Measurements from ENCODE around the gene ACVR2A.

The ACVR2A gene

GRCh38 chr2:147844697-147845410 lies at the start of gene ACVR2A:
Gene ACVR2A (plus strand): TSS chr2:147845029. CDS start chr2:147845153, 124 bp downstream.
- no peak for DNase-seq (ENCODE audit: low read depth, low spot score)

GRCh38 chr2:147800316-147800715 lies 44.5 kb upstream of the ACVR2A start:
- DNase-seq (ENCODE audit: low read depth, low spot score): no peak

- no peak for DNase-seq (ENCODE audit: low read depth, low spot score)
These were observed 38.0 kb upstream of the ACVR2A start for GRCh38 chr2:147806846-147807245.

- no peak for DNase-seq (ENCODE audit: low read depth, low spot score)
These were observed 36.3 kb upstream of the ACVR2A start for GRCh38 chr2:147808520-147808919.

GRCh38 chr2:147810883-147811765 lies 33.7 kb upstream of the ACVR2A start:
- DNase-seq (ENCODE audit: low read depth, low spot score): no peak

GRCh38 chr2:147818741-147819140 lies 26.1 kb upstream of the ACVR2A start:
- no peak for DNase-seq (ENCODE audit: low read depth, low spot score)

- DNase-seq (ENCODE audit: low read depth, low spot score): no peak
These were observed 20.2 kb upstream of the ACVR2A start for GRCh38 chr2:147824620-147825019.

GRCh38 chr2:147826278-147827087 lies 18.3 kb upstream of the ACVR2A start:
- no peak for DNase-seq (ENCODE audit: low read depth, low spot score)

- DNase-seq (ENCODE audit: low read depth, low spot score): no peak
These were observed 17.8 kb upstream of the ACVR2A start for GRCh38 chr2:147827088-147827375.

GRCh38 chr2:147829106-147829505 lies 15.7 kb upstream of the ACVR2A start:
- DNase-seq (ENCODE audit: low read depth, low spot score): no peak

GRCh38 chr2:147836099-147836498 lies 8.7 kb upstream of the ACVR2A start:
- no peak for DNase-seq (ENCODE audit: low read depth, low spot score)

- no peak for DNase-seq (ENCODE audit: low read depth, low spot score)
These were observed 1.4 kb upstream of the ACVR2A start for GRCh38 chr2:147843391-147843863.

GRCh38 chr2:147843864-147844696 lies 749 bp upstream of the ACVR2A start:
- DNase-seq (ENCODE audit: low read depth, low spot score): peak; percentile 35

- no peak for DNase-seq (ENCODE audit: low read depth, low spot score)
These were observed 662 bp downstream of the ACVR2A start for GRCh38 chr2:147845411-147845971.

- no peak for DNase-seq (ENCODE audit: low read depth, low spot score)
These were observed 1.7 kb downstream of the ACVR2A start for GRCh38 chr2:147846412-147847081.

- no peak for DNase-seq (ENCODE audit: low read depth, low spot score)
These were observed 3.0 kb downstream of the ACVR2A start for GRCh38 chr2:147847746-147848391.

GRCh38 chr2:147850838-147851237 lies 6.0 kb downstream of the ACVR2A start:
- DNase-seq (ENCODE audit: low read depth, low spot score): no peak

- no peak for DNase-seq (ENCODE audit: low read depth, low spot score)
These were observed 6.6 kb downstream of the ACVR2A start for GRCh38 chr2:147851244-147851930.

GRCh38 chr2:147854557-147855134 lies 9.8 kb downstream of the ACVR2A start:
- no peak for DNase-seq (ENCODE audit: low read depth, low spot score)

Measured in iPS DF 19.7 (cell line).